Measurements from ENCODE around the gene RALGPS1. TPM values are rescaled to one million over a fixed set of nuclear protein-coding genes. Genes with fewer than 3 reads are reported as not detected.

RALGPS1 gene
- total RNA-seq, 2 experiments from 2014 or later, result 1.9 to 2.2 TPM

DNA sequence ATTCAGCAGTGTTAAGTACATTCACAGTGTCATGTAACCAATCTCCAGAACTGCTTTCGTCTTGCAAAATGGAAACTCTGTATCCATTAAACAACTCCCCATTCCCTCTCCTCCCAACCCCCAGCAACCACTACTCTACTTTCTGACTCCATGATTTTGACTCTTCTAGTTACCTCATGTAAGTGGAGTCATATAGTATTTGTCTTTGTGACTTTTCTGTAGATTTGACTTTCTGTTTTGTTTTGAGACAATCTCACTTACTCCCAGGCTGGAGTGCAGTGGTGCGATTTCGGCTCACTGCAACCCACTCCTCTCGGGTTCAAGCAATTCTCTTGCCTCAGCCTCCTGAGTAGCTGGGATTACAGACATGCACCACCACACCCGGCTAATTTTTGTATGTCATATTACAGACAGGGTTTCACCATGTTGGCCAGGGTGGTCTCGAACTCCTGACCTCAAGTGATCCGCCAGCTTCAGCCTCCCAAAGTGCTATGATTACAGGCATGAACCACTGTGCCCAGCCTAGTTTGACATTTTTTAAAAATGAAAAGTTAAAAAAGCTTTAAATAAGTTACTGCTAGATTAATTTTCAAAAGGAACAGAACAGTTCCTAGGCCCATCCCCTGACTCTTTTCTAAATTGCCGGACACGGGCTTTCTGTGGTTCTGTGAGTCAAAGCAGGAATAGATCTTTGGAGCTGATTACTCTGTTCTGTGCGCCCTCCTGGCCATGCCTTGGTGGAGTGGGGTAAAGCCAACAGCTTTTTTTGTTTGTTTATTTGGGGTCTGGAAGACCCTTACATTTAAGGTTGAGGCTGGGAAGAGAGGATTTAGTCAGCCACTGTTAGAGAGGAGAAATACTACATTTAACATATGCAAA, 59.3 kb downstream of the RALGPS1 start:
- Mint-ChIP-seq H3K27ac (no peak overlapping the region), H3K9me3 (no peaks in the 10 kb centered on the region), H3K36me3 (ENCODE audit: low read depth) (no peaks in the 10 kb centered on the region), H3K4me1 (peaks cover 4% of the 10 kb centered on the region), H3K27me3 (peaks cover 50% of the 10 kb centered on the region), H3K4me3 (no peak overlapping the region)
- CTCF ChIA-PET, result interaction anchor here (0.8 to 2.6 kb wide), 3 partner anchors 9 to 225 kb away, joined by 3 to 9 read pairs (median 4); no protein-coding TSS in a partner anchor
- no peak for DNase-seq
- POLR2A ChIA-PET, result no interaction called here

DNA sequence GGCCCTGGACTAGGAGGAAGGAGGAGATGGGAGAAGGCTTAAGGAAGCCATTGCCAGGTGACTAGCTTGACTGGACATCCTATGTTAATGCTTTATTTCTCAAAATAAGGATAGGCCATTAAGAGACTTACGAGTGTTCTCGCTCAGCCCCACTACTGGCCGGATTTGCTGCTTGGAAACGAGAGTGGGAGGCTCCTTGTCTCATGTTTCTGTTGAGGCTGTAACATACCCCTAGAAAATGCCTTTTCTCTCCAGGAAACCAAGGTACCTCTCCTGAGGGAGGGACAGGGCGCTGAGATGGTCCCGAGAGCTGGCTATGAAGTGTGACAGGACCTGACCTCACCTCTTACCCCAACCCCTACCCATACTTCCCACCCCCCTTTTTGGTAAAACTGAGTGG, 60.0 kb downstream of the RALGPS1 start:
- CTCF ChIA-PET, result interaction anchor here (0.8 to 2.6 kb wide), 2 partner anchors 9 to 224 kb away, joined by 4 to 9 read pairs; no protein-coding TSS in a partner anchor

DNA sequence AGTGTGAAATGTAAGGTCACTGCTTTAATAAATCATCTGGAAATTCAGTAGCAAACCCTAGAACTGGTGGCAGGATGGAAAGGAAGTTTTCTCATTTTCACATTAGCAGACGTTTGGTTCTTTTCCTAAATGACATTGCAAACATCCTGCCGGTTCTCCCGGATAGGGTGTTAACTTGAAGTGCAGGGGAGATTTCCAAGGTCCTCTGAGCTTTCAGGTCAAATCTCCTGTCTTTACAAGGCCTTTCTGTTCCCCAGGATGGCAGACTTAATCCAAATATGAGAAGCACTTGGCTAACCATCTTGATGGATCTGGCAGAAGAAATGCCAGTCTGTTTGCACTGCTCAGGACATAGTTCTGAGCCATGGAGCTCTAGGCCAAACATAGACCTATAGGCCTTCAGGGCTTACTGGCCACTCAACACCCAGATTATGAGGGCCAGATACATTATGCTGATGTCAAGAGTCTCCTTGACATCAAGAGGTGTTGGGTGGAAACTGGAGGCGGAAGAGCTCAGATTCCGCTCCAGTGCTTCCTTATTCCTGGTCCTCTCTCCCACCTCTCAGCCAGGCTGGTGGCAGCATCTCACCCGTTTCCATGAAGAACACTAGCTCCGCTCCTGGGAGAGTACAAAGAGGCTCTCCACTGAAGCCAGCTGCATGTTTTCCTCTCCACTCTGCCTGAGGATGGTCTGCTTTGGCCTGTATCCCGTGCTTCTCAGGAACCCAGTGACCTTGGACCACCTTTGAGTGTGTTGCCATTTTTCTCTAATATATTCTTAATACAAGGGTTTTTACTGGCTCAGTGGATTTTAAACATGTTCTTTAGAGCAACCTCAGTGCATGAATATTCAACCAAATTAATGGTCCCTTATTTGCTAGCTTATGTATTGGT, 61.0 kb downstream of the RALGPS1 start:
- peaks cover 2% of the 10 kb centered on the region for H3K4me1 Mint-ChIP-seq
- CTCF ChIA-PET, result interaction anchor here (2.6 kb wide), 1 partner anchor 10 kb away, joined by 9 read pairs; no protein-coding TSS in a partner anchor
- no peak overlapping the region for H3K27ac Mint-ChIP-seq
- H3K4me3 Mint-ChIP-seq, result no peak overlapping the region
- peaks cover 54% of the 10 kb centered on the region for H3K27me3 Mint-ChIP-seq
- no peaks in the 10 kb centered on the region for H3K36me3 Mint-ChIP-seq (ENCODE audit: low read depth)
- POLR2A ChIA-PET, result no interaction called here
- DNase-seq, result no peak
- no peaks in the 10 kb centered on the region for H3K9me3 Mint-ChIP-seq

More for the DNA sequence above, 60.0 kb downstream of the RALGPS1 start:
- Mint-ChIP-seq H3K4me3 (no peak overlapping the region), H3K9me3 (no peaks in the 10 kb centered on the region), H3K4me1 (peaks cover 6% of the 10 kb centered on the region), H3K27ac (no peak overlapping the region), H3K27me3 (peaks cover 57% of the 10 kb centered on the region), H3K36me3 (ENCODE audit: low read depth) (no peaks in the 10 kb centered on the region)
- POLR2A ChIA-PET, result no interaction called here
- no peak for DNase-seq

DNA sequence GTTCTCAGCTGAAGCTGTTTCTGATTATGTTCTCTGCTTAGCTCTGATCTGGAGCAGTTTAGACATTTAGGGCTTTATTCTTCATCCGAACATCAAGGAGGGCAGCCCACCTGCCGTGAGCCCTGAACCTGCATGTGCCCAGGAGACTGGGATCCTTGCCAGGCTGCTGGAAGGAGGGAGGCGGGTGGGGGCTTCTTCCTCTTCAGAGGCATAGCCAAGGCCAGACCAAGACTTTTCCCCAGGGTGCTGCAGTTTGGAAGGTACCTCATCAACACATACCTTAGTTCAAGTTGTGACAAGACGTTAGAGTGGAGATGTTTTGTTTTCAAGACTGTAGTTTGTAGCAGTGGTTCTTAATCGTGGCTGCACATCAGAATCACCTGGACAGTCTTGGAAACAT, 64.9 kb downstream of the RALGPS1 start:
- no peak for DNase-seq
- Mint-ChIP-seq H3K4me3 (no peak overlapping the region), H3K36me3 (ENCODE audit: low read depth) (peaks cover 14% of the 10 kb centered on the region), H3K27me3 (peaks cover 60% of the 10 kb centered on the region), H3K9me3 (peaks cover 13% of the 10 kb centered on the region), H3K27ac (no peak overlapping the region), H3K4me1 (peaks cover 24% of the 10 kb centered on the region)
- CTCF ChIA-PET, result interaction anchor here (1.0 kb wide), 1 partner anchor 21 kb away, joined by 4 read pairs; no protein-coding TSS in a partner anchor
- POLR2A ChIA-PET, result no interaction called here

DNA sequence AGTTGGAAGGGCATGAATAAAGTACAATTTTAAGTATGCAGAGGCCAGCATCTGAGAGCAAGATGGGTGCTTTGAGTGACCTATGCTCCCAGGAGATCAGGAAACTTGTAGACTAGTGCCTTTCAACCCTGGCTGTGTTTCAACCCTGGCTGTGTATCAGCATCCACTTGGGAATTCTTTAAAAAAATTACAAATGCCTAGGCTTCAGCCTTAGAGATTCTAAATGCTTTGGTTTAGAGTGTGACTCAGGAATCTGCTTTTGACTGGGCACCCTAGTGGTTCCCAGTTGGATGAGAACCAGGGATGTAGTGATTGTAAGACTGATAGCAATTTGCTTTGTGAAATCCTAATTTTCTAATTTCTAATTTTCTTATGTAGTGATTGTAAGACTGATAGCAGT, 65.6 kb downstream of the RALGPS1 start:
- Mint-ChIP-seq H3K4me3 (no peak overlapping the region), H3K9me3 (peaks cover 13% of the 10 kb centered on the region), H3K36me3 (ENCODE audit: low read depth) (peaks cover 21% of the 10 kb centered on the region), H3K4me1 (peaks cover 31% of the 10 kb centered on the region), H3K27ac (no peak overlapping the region), H3K27me3 (peaks cover 67% of the 10 kb centered on the region)
- ChIA-PET CTCF (no interaction called here), POLR2A (no interaction called here)
- DNase-seq, result no peak

DNA sequence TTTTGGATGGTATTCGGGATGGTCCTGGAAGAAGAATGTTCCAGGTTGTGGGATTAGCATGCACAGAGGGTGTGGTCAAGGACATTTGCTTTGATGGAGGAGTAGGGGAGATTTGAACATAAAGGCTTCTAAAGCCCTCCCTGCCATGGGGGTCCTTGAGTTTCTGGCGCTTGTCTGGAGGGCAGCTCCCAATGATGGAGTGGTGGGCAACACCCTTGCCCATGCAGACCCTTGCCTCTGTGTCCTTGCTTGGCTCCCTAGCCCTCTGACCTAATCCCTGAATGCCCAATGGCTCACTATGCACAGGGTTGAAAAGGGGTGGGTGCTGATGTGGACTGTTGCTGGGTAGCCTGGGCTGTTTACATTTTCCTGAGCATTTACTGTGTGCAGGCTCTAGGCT, 66.6 kb downstream of the RALGPS1 start:
- peaks cover 13% of the 10 kb centered on the region for H3K9me3 Mint-ChIP-seq
- H3K27ac Mint-ChIP-seq, result no peak overlapping the region
- ChIA-PET CTCF (no interaction called here), POLR2A (no interaction called here)
- H3K27me3 Mint-ChIP-seq, result peaks cover 66% of the 10 kb centered on the region
- DNase-seq, result no peak
- H3K36me3 Mint-ChIP-seq (ENCODE audit: low read depth), result peaks cover 23% of the 10 kb centered on the region
- H3K4me3 Mint-ChIP-seq, result no peak overlapping the region
- peaks cover 39% of the 10 kb centered on the region for H3K4me1 Mint-ChIP-seq

DNA sequence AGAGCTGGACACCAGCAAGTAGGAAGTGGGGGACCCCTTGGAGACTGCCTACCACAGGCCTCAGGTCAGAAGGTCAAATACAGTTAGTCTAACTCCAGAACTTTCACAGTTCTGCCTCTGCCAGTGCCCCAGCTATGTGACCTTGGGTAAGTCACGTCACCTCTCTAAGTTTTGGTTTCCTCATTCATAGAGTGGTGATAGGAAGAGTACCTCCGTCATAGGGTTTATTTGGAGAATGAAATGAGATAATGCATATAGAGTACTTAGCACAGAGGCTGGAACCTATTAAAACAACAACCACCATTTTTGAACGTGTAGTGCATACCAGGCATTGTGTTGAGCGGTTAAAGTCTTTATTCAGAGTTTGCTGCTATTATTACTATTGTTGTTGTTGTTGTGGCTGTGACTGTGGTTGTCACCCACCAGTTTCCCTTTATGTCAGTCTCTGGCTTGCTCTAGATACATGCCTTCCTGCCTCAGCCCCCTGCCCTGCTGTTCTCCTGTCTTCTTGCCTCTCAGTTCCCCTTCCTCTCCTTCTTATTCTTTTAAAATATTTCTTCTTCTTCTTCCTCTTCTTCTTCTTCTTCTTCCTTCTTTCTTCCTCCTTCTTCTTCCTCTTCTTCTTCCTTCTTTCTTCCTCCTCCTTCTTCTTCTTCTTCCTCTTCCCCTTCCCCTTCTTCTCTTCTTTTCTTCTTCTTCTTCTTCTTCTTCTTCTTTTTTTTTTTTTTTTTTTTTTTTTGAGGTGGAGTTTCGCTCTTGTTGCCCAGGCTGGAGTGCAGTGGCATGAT, 67.8 kb downstream of the RALGPS1 start:
- ChIA-PET CTCF (no interaction called here), POLR2A (no interaction called here)
- Mint-ChIP-seq H3K4me3 (no peak overlapping the region), H3K27me3 (peaks cover 59% of the 10 kb centered on the region), H3K36me3 (ENCODE audit: low read depth) (peaks cover 27% of the 10 kb centered on the region), H3K27ac (no peak overlapping the region), H3K9me3 (peaks cover 13% of the 10 kb centered on the region), H3K4me1 (peaks cover 51% of the 10 kb centered on the region)
- no peak for DNase-seq

DNA sequence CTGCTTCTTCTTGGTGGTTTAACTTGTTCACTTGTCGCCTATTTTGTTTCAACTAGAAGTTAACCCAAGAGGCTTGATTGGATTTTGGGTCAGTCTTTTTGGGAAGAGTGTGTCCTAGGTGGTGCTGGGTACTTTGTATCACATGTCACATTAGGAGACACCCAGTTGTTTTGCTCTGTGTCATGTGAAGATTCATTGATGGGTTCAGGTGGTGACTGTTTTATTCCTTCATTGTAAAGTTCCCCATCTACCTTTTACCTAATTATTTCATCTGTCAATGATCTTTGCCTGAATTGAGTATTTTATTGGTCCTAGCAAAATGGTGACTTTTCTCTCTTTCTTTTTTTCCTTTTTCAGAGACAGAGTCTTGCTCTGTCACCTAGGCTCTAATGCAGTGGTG, 69.2 kb downstream of the RALGPS1 start:
- Mint-ChIP-seq H3K27ac (no peak overlapping the region), H3K4me3 (no peak overlapping the region), H3K36me3 (ENCODE audit: low read depth) (peaks cover 38% of the 10 kb centered on the region), H3K4me1 (peaks cover 62% of the 10 kb centered on the region), H3K27me3 (peaks cover 61% of the 10 kb centered on the region), H3K9me3 (peaks cover 13% of the 10 kb centered on the region)
- CTCF ChIA-PET, result no interaction called here
- DNase-seq, result no peak
- POLR2A ChIA-PET, result no interaction called here

DNA sequence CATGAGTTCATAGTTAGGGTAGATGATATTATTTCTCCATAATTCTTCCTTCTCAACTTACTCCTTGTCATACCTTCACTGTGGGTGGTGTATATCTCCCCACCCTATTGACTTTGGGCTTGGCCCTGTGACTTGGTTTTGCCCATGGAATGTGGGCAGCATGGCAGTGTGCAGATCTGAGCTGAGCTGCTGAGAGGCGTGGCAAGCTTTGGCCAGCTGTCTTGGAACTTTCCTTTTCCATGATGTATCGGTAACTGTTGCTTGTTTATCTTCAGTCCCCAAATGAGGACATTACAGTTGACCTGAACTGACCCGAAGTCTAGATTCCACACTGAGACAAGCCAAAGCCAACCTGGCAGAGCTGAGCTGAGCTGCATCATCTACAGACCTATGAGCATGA, 70.4 kb downstream of the RALGPS1 start:
- H3K36me3 Mint-ChIP-seq (ENCODE audit: low read depth), result peaks cover 43% of the 10 kb centered on the region
- peaks cover 13% of the 10 kb centered on the region for H3K9me3 Mint-ChIP-seq
- CTCF ChIA-PET, result no interaction called here
- H3K27me3 Mint-ChIP-seq, result peaks cover 59% of the 10 kb centered on the region
- no peak for DNase-seq
- POLR2A ChIA-PET, result no interaction called here
- peaks cover 62% of the 10 kb centered on the region for H3K4me1 Mint-ChIP-seq
- peak overlapping the region; percentile 22 for H3K27ac Mint-ChIP-seq
- H3K4me3 Mint-ChIP-seq, result no peak overlapping the region

DNA sequence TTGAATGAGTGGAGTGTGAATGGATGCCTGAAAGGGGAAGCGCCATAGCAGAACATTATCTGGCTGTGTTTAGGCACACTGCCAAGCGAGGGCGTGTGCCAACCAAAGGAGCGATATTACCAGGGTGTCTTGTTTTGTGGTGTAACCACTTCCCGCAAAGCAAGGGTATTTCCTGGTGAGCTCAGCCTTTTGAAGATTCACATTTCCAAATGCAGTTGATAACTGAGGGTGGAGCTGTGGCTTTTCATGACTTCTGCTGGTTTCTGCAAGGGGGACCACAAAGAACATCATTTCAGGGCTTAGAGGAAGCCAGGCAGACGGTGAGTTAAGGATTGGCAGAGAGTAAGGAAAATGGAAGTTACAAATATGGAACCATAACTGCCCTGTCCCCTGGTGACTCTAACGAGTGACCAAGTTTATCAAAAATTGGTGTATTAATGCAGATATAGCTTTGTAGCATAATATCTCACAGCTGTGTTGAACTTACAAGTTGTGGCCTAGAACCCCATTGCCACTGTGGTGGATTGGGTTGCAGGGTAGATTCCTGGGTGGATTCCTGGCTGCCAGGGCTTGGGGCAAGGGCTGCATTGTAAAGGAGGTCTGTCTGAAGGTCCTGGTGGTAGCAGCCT, 71.4 kb downstream of the RALGPS1 start:
- H3K4me1 Mint-ChIP-seq, result peaks cover 60% of the 10 kb centered on the region
- CTCF ChIA-PET, result interaction anchor here (0.6 to 2.2 kb wide), 8 partner anchors 19 to 177 kb away, joined by 3 to 8 read pairs (median 3); no protein-coding TSS in a partner anchor
- POLR2A ChIA-PET, result no interaction called here
- H3K36me3 Mint-ChIP-seq (ENCODE audit: low read depth), result peaks cover 46% of the 10 kb centered on the region
- peaks cover 11% of the 10 kb centered on the region for H3K9me3 Mint-ChIP-seq
- peaks cover 66% of the 10 kb centered on the region for H3K27me3 Mint-ChIP-seq
- peak overlapping the region; percentile 17 for H3K4me3 Mint-ChIP-seq
- H3K27ac Mint-ChIP-seq, result peak overlapping the region; percentile 85
- peak; percentile 94 for DNase-seq

DNA sequence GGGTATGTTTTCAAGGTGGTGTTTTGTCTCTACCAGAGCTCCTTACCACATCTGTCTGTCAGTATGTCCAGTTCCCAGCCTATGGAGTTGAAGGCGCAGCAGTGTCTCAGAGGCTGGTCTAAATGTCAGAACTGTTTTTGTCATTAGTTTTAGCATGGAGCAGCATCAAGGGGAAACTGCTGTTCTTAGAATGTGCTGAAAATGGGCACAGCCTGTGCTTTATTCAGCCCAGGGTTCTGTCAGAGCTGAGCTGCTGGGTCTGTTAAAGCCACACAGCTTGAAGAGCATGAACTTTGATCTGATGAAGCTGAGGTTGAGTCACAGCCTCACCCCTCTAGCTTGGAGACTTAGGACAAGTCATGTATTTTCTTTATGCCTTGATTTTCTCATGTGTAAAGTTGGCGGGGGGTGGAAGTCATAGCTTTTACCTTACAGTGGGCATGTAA, 71.9 kb downstream of the RALGPS1 start:
- Mint-ChIP-seq H3K4me1 (peaks cover 58% of the 10 kb centered on the region), H3K36me3 (ENCODE audit: low read depth) (peaks cover 44% of the 10 kb centered on the region), H3K9me3 (peaks cover 8% of the 10 kb centered on the region), H3K27ac (peak overlapping the region; percentile 85), H3K27me3 (peaks cover 68% of the 10 kb centered on the region), H3K4me3 (peak overlapping the region; percentile 17)
- ChIA-PET POLR2A (no interaction called here), CTCF (interaction anchor here (0.9 to 2.2 kb wide), 7 partner anchors 18 to 176 kb away, joined by 3 to 8 read pairs (median 3); no protein-coding TSS in a partner anchor)
- DNase-seq, result peak; percentile 64

DNA sequence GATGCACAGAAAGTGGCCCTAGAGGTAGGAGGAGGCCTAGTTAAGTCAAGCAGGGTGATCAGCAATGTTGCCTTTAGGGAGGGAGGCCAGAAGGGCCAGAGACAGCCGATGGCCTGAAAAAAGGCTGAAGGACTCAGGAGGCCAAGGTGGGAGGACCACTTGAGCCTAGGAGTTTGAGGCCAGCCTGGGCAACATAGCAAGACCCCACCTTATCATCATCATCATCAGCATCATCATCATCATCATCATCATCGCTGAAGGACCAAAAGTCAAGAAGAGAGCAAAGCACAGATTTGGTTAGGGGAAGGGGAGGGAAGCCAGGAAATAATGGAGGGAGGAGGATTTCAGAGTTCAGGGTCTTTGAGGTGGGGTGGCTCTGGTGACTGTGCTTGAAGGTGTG, 74.3 kb downstream of the RALGPS1 start:
- peaks cover 43% of the 10 kb centered on the region for H3K4me1 Mint-ChIP-seq
- peaks cover 12% of the 10 kb centered on the region for H3K9me3 Mint-ChIP-seq
- POLR2A ChIA-PET, result no interaction called here
- peaks cover 47% of the 10 kb centered on the region for H3K36me3 Mint-ChIP-seq (ENCODE audit: low read depth)
- H3K27ac Mint-ChIP-seq, result no peak overlapping the region
- no peak overlapping the region for H3K4me3 Mint-ChIP-seq
- CTCF ChIA-PET, result interaction anchor here (1.2 kb wide), 1 partner anchor 48 kb away, joined by 4 read pairs; no protein-coding TSS in a partner anchor
- no peak for DNase-seq
- H3K27me3 Mint-ChIP-seq, result peaks cover 69% of the 10 kb centered on the region
